Kidney (tissue), 14 donors: ENCODE measurements around the gene RO60. TPM values are rescaled to one million over a fixed set of nuclear protein-coding genes. Genes with fewer than 3 reads are reported as not detected.
"Not testable (repeated sequence)": the region's sequence is repeated elsewhere in the genome, so short reads cannot be mapped to it uniquely, and the experiment has no call there.

Source experiments
- DNase-seq, 5 donors: peaks; one replicate each; pipeline ENCODE4 v3.0.0-alpha.2; 2013 to 2020
- FAIRE-seq: peaks from 2 replicates; lab custom pipeline; 2012; peaks lifted over from hg19 to GRCh38; lab: Jason Lieb, UNC
- H3K27ac ChIP-seq, 2 donors: one replicate each; pipeline ENCODE4 v1.7.0; 2013; ENCODE audit warnings: low read depth in 2 of 2, low read length in 2 of 2, inconsistent platforms in 1 of 2
- H3K27me3 ChIP-seq: one replicate; pipeline ENCODE4 v1.7.1; 2013; ENCODE audit warnings: low read length, inconsistent platforms; ENCODE audit not compliant: control insufficient read depth, insufficient read depth
- H3K36me3 ChIP-seq, 3 donors: one replicate each; pipeline versions ENCODE4 v1.7.0 to v1.7.1; 2013; ENCODE audit warnings: low read length in 3 of 3, control low read depth in 1 of 3, inconsistent platforms in 1 of 3; ENCODE audit not compliant: insufficient read depth in 3 of 3, control insufficient read depth in 2 of 3
- H3K4me1 ChIP-seq, 3 donors: one replicate each; pipeline versions ENCODE4 v1.7.0 to v1.7.1; 2013; ENCODE audit warnings: low read length in 3 of 3, inconsistent platforms in 1 of 3, low read depth in 1 of 3; ENCODE audit not compliant: control insufficient read depth in 2 of 3, insufficient read depth in 2 of 3
- H3K4me3 ChIP-seq, 3 donors: one replicate each; pipeline versions ENCODE4 v1.7.0 to v1.8.1; 2013; ENCODE audit warnings: low read length in 3 of 3, control low read depth in 1 of 3, inconsistent platforms in 1 of 3
- H3K9ac ChIP-seq, 3 donors: one replicate each; pipeline versions ENCODE4 v1.7.0 to v1.7.1; 2013; ENCODE audit warnings: low read length in 3 of 3, control low read depth in 1 of 3, inconsistent platforms in 1 of 3
- H3K9me3 ChIP-seq, 3 donors: one replicate each; pipeline versions ENCODE4 v1.7.0 to v1.7.1; 2013; ENCODE audit warnings: low read length in 3 of 3, control low read depth in 1 of 3, inconsistent platforms in 1 of 3; ENCODE audit not compliant: control insufficient read depth in 2 of 3, insufficient read depth in 1 of 3
- intact Hi-C: fragments of 100-400 bp; cut with DNase I; formaldehyde crosslinking; loops from one replicate; pipeline ENCODE4 v1.11.1; 2022
- polyA plus RNA-seq: library from polyadenylated mRNA; stranded (reverse); fragments of 350-450 nt; fragmentation: Illumina TruSeq; extraction: RNeasy Lipid Tissue Mini Kit (QIAGEN cat#74804); gene quantifications from one replicate; pipeline ENCODE4 v1.2.3, GENCODE V29; 2014; ENCODE audit warnings: low read depth, low replicate concordance; ENCODE audit not compliant: insufficient read depth
- total RNA-seq: library from RNA; stranded (reverse); fragmentation: NEBNext Ultra II Directional; extraction: Animal tissue kit (Norgen Biotek cat#: 25700); gene quantifications from one replicate; pipeline ENCODE4 v1.2.1, GENCODE V29; 2021
- TF ChIP-seq, protein P1 (sequence below): IDR thresholded peaks from 3 replicates; pipeline ENCODE4 v1.5.1; 2012; ENCODE audit warnings: mild to moderate bottlenecking, moderate library complexity, borderline replicate concordance; ENCODE audit not compliant: insufficient read depth; ENCODE audit errors: extremely low read depth
- donor health status: control.
- donor health status: control.
- donor health status: control.
- donor health status: control.
- donor health status: control.
- donor health status: DM: yes; HTN: yes; CAD: no.
- donor health status: Normal renal cell carcinoma (clear cell type).

The RO60 gene
- total and polyA plus RNA-seq, 2 donors from 2014 or later, result 4.8 to 72.0 TPM

DNA sequence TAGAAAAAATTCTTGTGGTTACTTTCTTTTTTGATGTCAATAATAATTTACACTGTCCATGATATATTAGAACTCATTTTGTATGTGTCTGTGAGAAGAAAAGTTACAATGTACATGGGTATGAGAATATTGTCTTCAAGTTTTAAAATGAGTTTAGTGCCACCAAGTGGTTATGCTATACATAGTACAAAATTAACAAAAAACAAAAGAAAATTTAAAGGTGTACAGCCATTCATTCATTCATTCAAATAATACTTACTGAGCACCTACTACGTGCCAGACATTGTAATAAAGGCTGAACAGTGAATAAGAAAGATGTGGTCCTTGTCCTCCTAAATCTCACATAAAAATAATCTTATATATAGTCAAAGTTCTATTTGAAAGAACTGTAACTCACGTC, 28.0 kb upstream of the RO60 start:
- Histone ChIP-seq H3K9ac (no peak overlapping the region), H3K4me1 (no peaks in the 10 kb centered on the region), H3K36me3 (peaks cover 0 to 2% (median 0%) of the 10 kb centered on the region in 3 donors), H3K4me3 (no peak overlapping the region), H3K9me3 (no peaks in the 10 kb centered on the region), H3K27me3 (no peaks in the 10 kb centered on the region), H3K27ac (no peak overlapping the region)
- TF ChIP-seq, protein P1, sequence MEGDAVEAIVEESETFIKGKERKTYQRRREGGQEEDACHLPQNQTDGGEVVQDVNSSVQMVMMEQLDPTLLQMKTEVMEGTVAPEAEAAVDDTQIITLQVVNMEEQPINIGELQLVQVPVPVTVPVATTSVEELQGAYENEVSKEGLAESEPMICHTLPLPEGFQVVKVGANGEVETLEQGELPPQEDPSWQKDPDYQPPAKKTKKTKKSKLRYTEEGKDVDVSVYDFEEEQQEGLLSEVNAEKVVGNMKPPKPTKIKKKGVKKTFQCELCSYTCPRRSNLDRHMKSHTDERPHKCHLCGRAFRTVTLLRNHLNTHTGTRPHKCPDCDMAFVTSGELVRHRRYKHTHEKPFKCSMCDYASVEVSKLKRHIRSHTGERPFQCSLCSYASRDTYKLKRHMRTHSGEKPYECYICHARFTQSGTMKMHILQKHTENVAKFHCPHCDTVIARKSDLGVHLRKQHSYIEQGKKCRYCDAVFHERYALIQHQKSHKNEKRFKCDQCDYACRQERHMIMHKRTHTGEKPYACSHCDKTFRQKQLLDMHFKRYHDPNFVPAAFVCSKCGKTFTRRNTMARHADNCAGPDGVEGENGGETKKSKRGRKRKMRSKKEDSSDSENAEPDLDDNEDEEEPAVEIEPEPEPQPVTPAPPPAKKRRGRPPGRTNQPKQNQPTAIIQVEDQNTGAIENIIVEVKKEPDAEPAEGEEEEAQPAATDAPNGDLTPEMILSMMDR, result no peak
- peak; percentile 47 for FAIRE-seq
- DNase-seq, result peak in 1 of 5 donors; percentile 10
- intact Hi-C loops, result no loop called here

GRCh38 chr1:193032643-193033427, 26.6 kb upstream of the RO60 start:
- H3K9me3 ChIP-seq, FAIRE-seq, H3K36me3 ChIP-seq, H3K4me1 ChIP-seq, H3K27me3 ChIP-seq, H3K27ac ChIP-seq, intact Hi-C loops, H3K4me3 ChIP-seq, H3K9ac ChIP-seq, DNase-seq: not testable (repeated sequence)

GRCh38 chr1:193033610-193034009, 25.8 kb upstream of the RO60 start:
- intact Hi-C loops, result no loop called here
- H3K9me3 ChIP-seq, result no peaks in the 10 kb centered on the region
- H3K4me1 ChIP-seq, result no peaks in the 10 kb centered on the region
- H3K9ac ChIP-seq, result no peak overlapping the region
- FAIRE-seq (no peak), DNase-seq (no peak)
- H3K4me3 ChIP-seq, result no peak overlapping the region
- TF ChIP-seq, protein P1, result no peak
- peaks cover 0 to 2% (median 0%) of the 10 kb centered on the region in 3 donors for H3K36me3 ChIP-seq
- H3K27me3 ChIP-seq, result no peaks in the 10 kb centered on the region
- H3K27ac ChIP-seq, result no peak overlapping the region

GRCh38 chr1:193036337-193037047, 22.9 kb upstream of the RO60 start:
- DNase-seq (no peak), FAIRE-seq (peak; percentile 70)
- Histone ChIP-seq H3K27me3 (no peaks in the 10 kb centered on the region), H3K36me3 (no peaks in the 10 kb centered on the region), H3K9ac (no peak overlapping the region), H3K27ac (no peak overlapping the region), H3K9me3 (no peaks in the 10 kb centered on the region), H3K4me3 (no peak overlapping the region), H3K4me1 (no peaks in the 10 kb centered on the region)
- TF ChIP-seq, protein P1, result no peak
- intact Hi-C loops, result no loop called here
